Measurements from ENCODE around the gene TCL1B. TPM values are rescaled to one million over a fixed set of nuclear protein-coding genes. Genes with fewer than 3 reads are reported as not detected.

Gene TCL1B
- total and polyA plus RNA-seq, 2 of the 4 experiments (the other 2 are of a cell fraction), result not detected

GRCh38 chr14:95659990-95660385 lies 26.2 kb upstream of the TCL1B start:
- no peak overlapping the region for H3K27ac ChIP-seq (ENCODE audit: insufficient read depth, low read length)
- no peaks in the 10 kb centered on the region for H3K9me3 ChIP-seq (ENCODE audit: control insufficient read depth, insufficient read depth, low read length)
- dilution Hi-C loops (cut with HindIII; ENCODE audit: low sequenced_read_pairs, unreplicated experiment), result no loop called here
- no peak overlapping the region for H3K23ac ChIP-seq (ENCODE audit: low read depth, low read length)
- no peaks in the 10 kb centered on the region for H4K20me1 ChIP-seq (ENCODE audit: insufficient read depth, low read length)
- H4K91ac ChIP-seq (ENCODE audit: insufficient read depth, low read depth, low read length), result no peak overlapping the region
- H3K4ac ChIP-seq (ENCODE audit: low read depth, low read length), result no peak overlapping the region
- H4K5ac ChIP-seq (ENCODE audit: low read depth, low read length), result no peak overlapping the region
- H3K9ac ChIP-seq (ENCODE audit: low read depth, low read length), result no peak overlapping the region
- H2BK5ac ChIP-seq (ENCODE audit: low read depth, low read length, poor library complexity, severe bottlenecking), result no peak overlapping the region
- H3K4me3 ChIP-seq (ENCODE audit: insufficient read depth, low read depth, low read length), result no peak overlapping the region
- 66% methylated on average over 4 of the region's 5 CpGs; no CpG with 5 or more reads in 1 of the 2 experiments for WGBS, 2 experiments (ENCODE audit: extremely low coverage in 2 of 2, insufficient read length in 1 of 2)
- H3K4me2 ChIP-seq (ENCODE audit: low read depth, low read length), result no peak overlapping the region
- no peak overlapping the region for H2AFZ ChIP-seq (replicated peaks; ENCODE audit: low read length, poor library complexity)
- no peak overlapping the region for H3K14ac ChIP-seq (replicated peaks; ENCODE audit: low read depth, low read length)
- no peak overlapping the region for H3K18ac ChIP-seq (ENCODE audit: low read depth, low read length)
- H3K36me3 ChIP-seq (ENCODE audit: control insufficient read depth, insufficient read depth, low read length), result no peaks in the 10 kb centered on the region
- TF ChIP-seq RFX5 (IDR thresholded peaks at IDR 0.05; ENCODE audit: low read depth, low read length) (no peak), RAD21 (IDR thresholded peaks at IDR 0.05; ENCODE audit: low read length) (no peak), RCOR1 (IDR thresholded peaks at IDR 0.05; ENCODE audit: insufficient replicate concordance, low read length) (no peak), MAFK (IDR thresholded peaks at IDR 0.05; ENCODE audit: low read depth, low read length) (no peak), CEBPB (IDR thresholded peaks at IDR 0.05; ENCODE audit: low read depth, low read length) (no peak), BHLHE40 (IDR thresholded peaks at IDR 0.05; ENCODE audit: low read depth, low read length) (no peak), ELK1 (IDR thresholded peaks at IDR 0.05; ENCODE audit: borderline replicate concordance, low read depth, low read length) (no peak), FOS (IDR thresholded peaks at IDR 0.05; ENCODE audit: low read depth, low read length) (no peak), MXI1 (IDR thresholded peaks at IDR 0.05; ENCODE audit: borderline replicate concordance, low read depth, low read length) (no peak), CHD1 (IDR thresholded peaks at IDR 0.05; ENCODE audit: low read depth, low read length) (no peak), SMC3 (IDR thresholded peaks at IDR 0.05; ENCODE audit: low read depth, low read length) (no peak), MAZ (IDR thresholded peaks at IDR 0.05; ENCODE audit: borderline replicate concordance, low read depth, low read length) (no peak), CTCF (conservative IDR thresholded peaks at IDR 0.05; ENCODE audit: low read depth, low read length) (no peak)
- TF ChIP-seq, protein P1, sequence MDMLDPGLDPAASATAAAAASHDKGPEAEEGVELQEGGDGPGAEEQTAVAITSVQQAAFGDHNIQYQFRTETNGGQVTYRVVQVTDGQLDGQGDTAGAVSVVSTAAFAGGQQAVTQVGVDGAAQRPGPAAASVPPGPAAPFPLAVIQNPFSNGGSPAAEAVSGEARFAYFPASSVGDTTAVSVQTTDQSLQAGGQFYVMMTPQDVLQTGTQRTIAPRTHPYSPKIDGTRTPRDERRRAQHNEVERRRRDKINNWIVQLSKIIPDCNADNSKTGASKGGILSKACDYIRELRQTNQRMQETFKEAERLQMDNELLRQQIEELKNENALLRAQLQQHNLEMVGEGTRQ (IDR thresholded peaks at IDR 0.05; ENCODE audit: low read depth, low read length), result no peak
- DNase-seq (no peak), ATAC-seq (ENCODE audit: low read depth) (no peak)
- H2BK20ac ChIP-seq (ENCODE audit: low read depth, low read length), result no peak overlapping the region
- H2AK9ac ChIP-seq (replicated peaks; ENCODE audit: low read depth, low read length, poor library complexity), result no peak overlapping the region
- intact Hi-C loops (cut with micrococcal nuclease), result no loop called here
- CTCF ChIA-PET, result no interaction called here
- POLR2A ChIA-PET (ENCODE audit: unreplicated experiment), result no interaction called here
- no peak overlapping the region for H2BK15ac ChIP-seq (ENCODE audit: low read depth, low read length)
- H2AK5ac ChIP-seq (ENCODE audit: low read depth, low read length), result no peak overlapping the region
- H3K9me1 ChIP-seq (ENCODE audit: insufficient read depth, low read length), result no peaks in the 10 kb centered on the region
- BruUV-seq (replicated peaks), result no TSS peak
- H3K56ac ChIP-seq (ENCODE audit: extremely low read depth, insufficient read depth, low read length), result no peak overlapping the region
- no peaks in the 10 kb centered on the region for H3K4me1 ChIP-seq (ENCODE audit: control insufficient read depth, insufficient read depth, low read length)
- H3K27me3 ChIP-seq (ENCODE audit: control insufficient read depth, insufficient read depth, low read length), result no peaks in the 10 kb centered on the region; the same call in 1 of the 2 replicates
- H3K79me1 ChIP-seq (ENCODE audit: low read depth in 1 of 2, low read length in 2 of 2), result no peaks in the 10 kb centered on the region
- in situ Hi-C loops (cut with MboI; ENCODE audit: low sequenced_read_pairs), result no loop called here
- H2BK120ac ChIP-seq (ENCODE audit: low read depth, low read length), result no peak overlapping the region
- no peak overlapping the region for H4K8ac ChIP-seq (ENCODE audit: low read depth in 2 of 2, low read length in 2 of 2)

All from IMR-90 (cell line).